NT2/D1 (cell line): ENCODE results near the gene GSTM2.

Source experiments
- SUZ12 ChIP-seq: IDR thresholded peaks from 2 replicates; pipeline ENCODE4 v1.6.1; 2011; ENCODE audit not compliant: insufficient read length, insufficient read depth; ENCODE audit errors: extremely low read depth
- YY1 ChIP-seq: IDR thresholded peaks from 2 replicates; pipeline ENCODE4 v1.6.1; 2011; ENCODE audit not compliant: insufficient read length, insufficient read depth

DNA sequence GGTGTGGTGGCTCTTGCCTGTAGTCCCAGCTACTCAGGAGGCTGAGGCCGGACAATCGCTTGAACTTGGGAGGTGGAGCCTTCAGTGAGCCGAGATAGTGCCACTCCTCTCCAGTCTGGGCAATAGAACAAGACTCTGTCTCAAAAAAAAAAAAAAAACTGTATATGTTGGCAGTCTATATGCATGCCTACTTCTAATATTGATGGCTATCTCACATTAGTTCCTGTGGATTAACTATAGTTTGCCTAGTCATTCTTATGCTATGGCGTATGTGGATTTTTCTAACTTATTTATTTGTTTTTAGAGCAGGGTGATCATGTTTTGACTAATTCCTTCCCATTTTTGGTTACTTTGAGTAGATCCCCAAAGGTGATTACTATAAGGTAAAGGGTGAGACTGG is 29.2 kb downstream of the GSTM2 start:
- TF ChIP-seq SUZ12, result no peak
- TF ChIP-seq YY1, result no peak
